ES-I3 (cell line): Measurements from ENCODE around the gene ZFP42.
"Not testable (repeated sequence)": the region's sequence is repeated elsewhere in the genome, so short reads cannot be mapped to it uniquely, and the experiment has no call there.

ENCODE experiments used
- H3K36me3 ChIP-seq: 2 replicates; pipeline ENCODE4 v1.6.1; 2013; ENCODE audit warnings: mild to moderate bottlenecking, low read length, control low read depth, moderate library complexity; ENCODE audit not compliant: insufficient read depth
- H3K4me1 ChIP-seq: 2 replicates; pipeline ENCODE4 v1.6.1; 2013; ENCODE audit warnings: mild to moderate bottlenecking, control low read depth, low read length; ENCODE audit not compliant: insufficient read depth
- H3K9ac ChIP-seq: 2 replicates; pipeline ENCODE4 v1.6.1; 2013; ENCODE audit warnings: low read depth, mild to moderate bottlenecking, low read length, moderate library complexity
- H3K9me3 ChIP-seq: 2 replicates; pipeline ENCODE4 v1.6.1; 2013; ENCODE audit warnings: mild to moderate bottlenecking, low read length, moderate library complexity; ENCODE audit not compliant: control insufficient read depth, insufficient read depth

ZFP42 gene

DNA sequence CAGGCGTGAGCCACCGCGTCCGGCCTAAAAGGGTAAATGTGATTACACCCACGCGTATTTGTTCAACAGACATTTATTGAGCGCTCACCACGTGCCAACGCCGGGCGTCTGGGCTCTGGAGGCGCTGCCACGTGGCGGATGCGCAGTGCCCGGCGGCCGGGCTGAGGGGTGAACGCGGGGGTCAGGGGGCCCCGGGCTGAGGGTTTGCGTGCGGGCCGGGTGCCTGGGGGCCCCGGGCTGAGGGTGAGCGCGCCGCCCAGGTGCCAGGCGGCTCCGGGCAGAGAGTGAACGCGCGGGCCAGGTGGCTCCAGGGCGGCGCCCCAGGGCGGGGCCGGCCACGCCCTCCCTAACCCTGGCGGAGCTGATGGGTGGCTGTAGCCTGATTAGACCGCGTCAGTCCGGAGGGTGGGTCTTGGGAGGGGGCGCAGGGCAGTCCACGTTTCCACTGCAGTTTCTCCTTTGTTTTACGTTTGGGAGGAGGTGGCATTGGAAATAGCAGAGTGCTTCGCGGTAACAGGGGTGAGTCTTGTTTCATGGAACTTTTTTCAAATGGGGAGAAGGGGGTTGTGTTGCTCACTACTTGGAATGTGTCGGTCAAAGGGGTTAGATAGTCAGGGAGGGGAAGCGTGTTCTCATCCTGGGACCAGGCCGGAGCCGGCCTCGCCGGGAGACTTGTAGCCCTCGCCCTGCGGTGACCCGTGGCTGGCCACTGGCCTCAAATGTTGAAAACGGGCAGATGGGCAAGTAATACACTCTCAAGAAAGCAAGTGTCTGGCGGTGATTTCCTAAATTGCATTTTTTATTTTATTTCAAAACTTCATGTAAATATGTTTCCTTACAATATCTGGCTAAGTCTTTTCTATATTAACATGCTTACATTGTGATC, at the start of gene ZFP42:
Gene ZFP42, plus strand, starts transcription at position 450 of the 886 bp plus-strand sequence. CDS start 7,037 bp downstream, outside the sequence.
- Histone ChIP-seq H3K9ac (peak within 1 kb of the TSS; percentile 87), H3K4me1 (peaks cover 9% of the 10 kb centered on the region), H3K36me3 (peaks cover 18% of the 10 kb centered on the region), H3K9me3 (no peaks in the 10 kb centered on the region)

DNA sequence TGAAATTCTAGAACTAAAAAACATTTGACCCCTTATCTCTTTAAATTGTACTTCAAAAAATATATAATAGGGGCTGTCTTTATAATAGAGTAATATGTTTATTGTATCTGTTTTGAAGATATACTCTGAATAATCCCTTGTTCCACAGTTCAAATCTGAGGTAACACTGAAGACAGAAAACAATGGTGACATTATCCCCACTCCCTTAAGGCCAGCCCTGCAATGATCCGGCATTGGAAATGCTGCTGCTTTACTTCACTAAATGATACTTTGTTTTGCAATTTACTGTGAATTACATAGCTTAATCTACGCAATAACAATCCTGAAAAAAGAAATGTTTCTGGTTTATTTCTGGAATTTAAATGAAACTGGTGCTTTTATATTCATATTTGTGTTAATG, 34.4 kb upstream of the ZFP42 start:
- Histone ChIP-seq H3K9ac (no peak overlapping the region), H3K4me1 (no peaks in the 10 kb centered on the region), H3K9me3 (no peaks in the 10 kb centered on the region), H3K36me3 (no peaks in the 10 kb centered on the region)

GRCh38 chr4:187961961-187962360, 33.6 kb upstream of the ZFP42 start:
- no peak overlapping the region for H3K9ac ChIP-seq
- no peaks in the 10 kb centered on the region for H3K36me3 ChIP-seq
- no peaks in the 10 kb centered on the region for H3K4me1 ChIP-seq
- no peaks in the 10 kb centered on the region for H3K9me3 ChIP-seq

DNA sequence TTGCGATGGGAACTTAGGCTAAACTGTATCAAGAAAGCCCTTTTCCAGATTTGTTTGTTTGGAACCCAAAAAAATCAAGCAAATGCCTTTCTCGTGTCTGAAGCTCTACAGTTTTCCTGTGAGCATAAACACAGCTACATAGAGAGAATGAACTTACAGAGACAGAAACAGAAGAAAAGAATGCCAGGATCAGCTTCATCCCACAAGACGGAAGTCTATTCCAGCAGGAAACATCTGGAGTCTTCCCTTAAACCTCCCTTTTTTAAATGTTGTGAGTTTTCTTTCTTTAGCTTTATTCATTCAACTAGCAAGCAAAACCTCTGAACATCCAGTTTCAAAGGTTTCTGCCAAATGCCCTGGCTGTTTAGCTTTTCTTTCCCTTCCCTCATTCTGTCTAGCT, 32.6 kb upstream of the ZFP42 start:
- H3K9ac ChIP-seq, result no peak overlapping the region
- H3K36me3 ChIP-seq, result no peaks in the 10 kb centered on the region
- no peaks in the 10 kb centered on the region for H3K9me3 ChIP-seq
- H3K4me1 ChIP-seq, result no peaks in the 10 kb centered on the region

DNA sequence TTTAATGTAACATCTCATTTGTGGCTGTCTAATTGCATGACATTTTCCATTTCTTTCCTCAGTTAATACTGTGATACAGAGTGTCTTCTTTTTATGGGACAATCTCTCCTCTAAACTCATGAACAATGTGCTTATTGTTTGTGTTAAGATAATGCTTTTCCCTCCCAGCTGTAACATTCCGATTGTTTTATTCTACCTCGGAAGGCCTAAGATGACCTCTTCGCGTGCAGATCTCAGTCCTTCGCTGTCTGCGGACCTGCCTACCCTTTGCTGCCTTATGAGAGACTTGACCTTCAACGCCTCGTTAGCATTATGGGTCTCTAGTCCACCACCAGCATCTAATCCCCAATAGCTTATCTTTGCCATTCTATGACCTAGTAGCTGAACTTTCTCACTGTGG, 29.8 kb upstream of the ZFP42 start:
- Histone ChIP-seq H3K9me3 (no peaks in the 10 kb centered on the region), H3K4me1 (no peaks in the 10 kb centered on the region), H3K36me3 (no peaks in the 10 kb centered on the region; the same call in 1 of the 2 replicates), H3K9ac (no peak overlapping the region)

- Histone ChIP-seq H3K36me3 (no peaks in the 10 kb centered on the region; the same call in 1 of the 2 replicates), H3K4me1 (no peaks in the 10 kb centered on the region), H3K9ac (no peak overlapping the region), H3K9me3 (no peaks in the 10 kb centered on the region)
Measured at GRCh38 chr4:187972135-187972534, 23.4 kb upstream of the ZFP42 start.

DNA sequence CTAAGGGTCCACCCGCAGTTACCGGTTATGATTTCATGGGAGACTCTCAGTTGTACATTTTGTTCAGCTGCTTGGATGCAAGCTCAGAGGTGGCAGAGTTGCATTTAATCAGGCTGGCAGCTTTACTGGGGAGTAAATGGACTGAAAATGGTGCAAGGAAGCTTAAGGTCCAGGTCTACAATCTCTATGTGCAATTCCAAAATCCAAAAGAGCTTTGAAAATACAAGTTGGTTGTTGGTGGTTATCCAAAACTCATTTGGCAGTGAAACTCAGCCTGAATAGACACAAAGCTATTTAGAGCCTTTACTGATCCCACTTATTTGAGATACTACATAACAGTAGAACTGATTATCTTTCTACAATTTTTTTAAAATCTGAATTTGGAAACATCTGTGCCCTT, 11.8 kb upstream of the ZFP42 start:
- Histone ChIP-seq H3K4me1 (no peaks in the 10 kb centered on the region), H3K36me3 (no peaks in the 10 kb centered on the region), H3K9ac (no peak overlapping the region), H3K9me3 (no peaks in the 10 kb centered on the region)

DNA sequence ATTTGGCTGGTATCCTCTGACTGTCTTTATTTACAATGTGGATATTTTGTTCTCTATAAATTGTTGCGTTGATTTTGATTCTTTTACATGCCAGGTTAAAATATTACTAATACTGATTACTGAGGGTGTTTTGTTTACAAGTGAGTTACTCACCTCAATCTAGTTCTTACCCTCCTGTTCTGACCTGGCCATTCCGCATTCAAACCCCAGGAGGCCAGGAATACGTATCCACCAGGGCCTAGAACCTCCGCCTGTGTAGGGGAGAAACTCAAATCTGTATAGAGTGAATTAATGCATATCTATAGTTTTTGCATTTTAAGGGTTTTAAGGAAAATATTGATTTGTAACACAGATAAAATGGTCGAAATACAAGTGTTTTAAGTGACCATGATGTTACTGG, 2.6 kb upstream of the ZFP42 start:
- Histone ChIP-seq H3K36me3 (0 out of 2 replicates have a peak, but pooled peaks cover 4% of the 10 kb centered on the region), H3K4me1 (peaks cover 4% of the 10 kb centered on the region), H3K9me3 (peaks cover 3% of the 10 kb centered on the region; the same call in 1 of the 2 replicates), H3K9ac (no peak overlapping the region)

GRCh38 chr4:187993827-187994226, 1.7 kb upstream of the ZFP42 start:
- Histone ChIP-seq H3K9ac (no peak overlapping the region), H3K9me3 (peaks cover 3% of the 10 kb centered on the region; the same call in 1 of the 2 replicates), H3K4me1 (peaks cover 4% of the 10 kb centered on the region), H3K36me3 (peaks cover 8% of the 10 kb centered on the region; the same call in 1 of the 2 replicates)

- Histone ChIP-seq H3K36me3 (peaks cover 21% of the 10 kb centered on the region), H3K9me3 (no peaks in the 10 kb centered on the region), H3K9ac (peak overlapping the region; percentile 87), H3K4me1 (peaks cover 9% of the 10 kb centered on the region)
Measured at GRCh38 chr4:187996502-187997177, 1.1 kb downstream of the ZFP42 start.

- Histone ChIP-seq H3K9ac (peak overlapping the region; percentile 87; the same call in 1 of the 2 replicates), H3K36me3 (peaks cover 28% of the 10 kb centered on the region)
- not testable (repeated sequence) for H3K4me1 ChIP-seq, H3K9me3 ChIP-seq
Measured at GRCh38 chr4:187997991-187998390, 2.4 kb downstream of the ZFP42 start.

GRCh38 chr4:187999406-187999932, 3.9 kb downstream of the ZFP42 start:
- Histone ChIP-seq H3K36me3 (peaks cover 33% of the 10 kb centered on the region), H3K9me3 (no peaks in the 10 kb centered on the region), H3K4me1 (0 out of 2 replicates have a peak, but pooled peaks cover 5% of the 10 kb centered on the region), H3K9ac (no peak overlapping the region)

DNA sequence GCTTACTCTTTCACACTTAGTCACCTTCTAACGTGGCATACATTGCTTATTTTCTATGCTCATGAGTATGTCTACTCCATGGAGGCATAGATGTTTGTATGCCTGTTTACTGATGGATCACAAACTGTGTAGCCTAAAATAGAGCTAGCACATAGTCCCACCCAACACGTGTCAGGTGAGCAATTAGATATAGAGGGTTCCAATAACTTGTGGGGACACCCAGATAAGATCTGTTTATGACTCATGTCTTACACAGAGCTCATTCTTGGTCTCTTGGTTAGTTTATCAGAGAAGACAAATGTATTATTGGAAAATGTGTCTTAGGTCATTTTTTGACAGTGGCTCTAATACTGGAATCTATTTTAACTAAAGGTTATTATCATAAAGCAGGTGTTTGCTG, 6.8 kb downstream of the ZFP42 start:
- peaks cover 36% of the 10 kb centered on the region for H3K36me3 ChIP-seq
- H3K9me3 ChIP-seq, result no peaks in the 10 kb centered on the region
- H3K4me1 ChIP-seq, result 0 out of 2 replicates have a peak, but pooled peaks cover 10% of the 10 kb centered on the region
- H3K9ac ChIP-seq, result no peak overlapping the region

DNA sequence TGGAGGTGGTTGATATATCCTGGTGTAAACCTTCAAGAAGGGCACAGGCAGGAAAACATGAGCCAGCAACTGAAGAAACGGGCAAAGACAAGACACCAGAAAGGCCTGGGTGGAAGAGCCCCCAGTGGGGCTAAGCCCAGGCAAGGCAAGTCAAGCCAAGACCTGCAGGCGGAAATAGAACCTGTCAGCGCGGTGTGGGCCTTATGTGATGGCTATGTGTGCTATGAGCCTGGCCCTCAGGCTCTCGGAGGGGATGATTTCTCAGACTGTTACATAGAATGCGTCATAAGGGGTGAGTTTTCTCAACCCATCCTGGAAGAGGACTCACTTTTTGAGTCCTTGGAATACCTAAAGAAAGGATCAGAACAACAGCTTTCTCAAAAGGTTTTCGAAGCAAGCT, 7.2 kb downstream of the ZFP42 start:
- 0 out of 2 replicates have a peak, but pooled peaks cover 10% of the 10 kb centered on the region for H3K4me1 ChIP-seq
- H3K36me3 ChIP-seq, result peaks cover 33% of the 10 kb centered on the region
- no peak overlapping the region for H3K9ac ChIP-seq
- no peaks in the 10 kb centered on the region for H3K9me3 ChIP-seq
